ENCODE results near the gene RAB28.

The RAB28 gene

GRCh38 chr4:13378973-13379759 is 105.0 kb downstream of the RAB28 start:
- DNase-seq, result no peak
- no peak overlapping the region for H3K27ac ChIP-seq (ENCODE audit: low read length)
- TF ChIP-seq EZH2phosphoT487 (IDR thresholded peaks at IDR 0.05; ENCODE audit: low read length), result no peak
- TF ChIP-seq, protein P1, sequence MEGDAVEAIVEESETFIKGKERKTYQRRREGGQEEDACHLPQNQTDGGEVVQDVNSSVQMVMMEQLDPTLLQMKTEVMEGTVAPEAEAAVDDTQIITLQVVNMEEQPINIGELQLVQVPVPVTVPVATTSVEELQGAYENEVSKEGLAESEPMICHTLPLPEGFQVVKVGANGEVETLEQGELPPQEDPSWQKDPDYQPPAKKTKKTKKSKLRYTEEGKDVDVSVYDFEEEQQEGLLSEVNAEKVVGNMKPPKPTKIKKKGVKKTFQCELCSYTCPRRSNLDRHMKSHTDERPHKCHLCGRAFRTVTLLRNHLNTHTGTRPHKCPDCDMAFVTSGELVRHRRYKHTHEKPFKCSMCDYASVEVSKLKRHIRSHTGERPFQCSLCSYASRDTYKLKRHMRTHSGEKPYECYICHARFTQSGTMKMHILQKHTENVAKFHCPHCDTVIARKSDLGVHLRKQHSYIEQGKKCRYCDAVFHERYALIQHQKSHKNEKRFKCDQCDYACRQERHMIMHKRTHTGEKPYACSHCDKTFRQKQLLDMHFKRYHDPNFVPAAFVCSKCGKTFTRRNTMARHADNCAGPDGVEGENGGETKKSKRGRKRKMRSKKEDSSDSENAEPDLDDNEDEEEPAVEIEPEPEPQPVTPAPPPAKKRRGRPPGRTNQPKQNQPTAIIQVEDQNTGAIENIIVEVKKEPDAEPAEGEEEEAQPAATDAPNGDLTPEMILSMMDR (IDR thresholded peaks at IDR 0.05; ENCODE audit: low read length), result no peak
- no peak for TF ChIP-seq EZH2 (optimal IDR thresholded peaks at IDR 0.05; ENCODE audit: low read depth, low read length)
- no peaks in the 10 kb centered on the region for H3F3A ChIP-seq (ENCODE audit: insufficient read depth, low read length)
- no peak overlapping the region for H2AFZ ChIP-seq (ENCODE audit: low read length)
- no peaks in the 10 kb centered on the region for H3K36me3 ChIP-seq (replicated peaks; ENCODE audit: insufficient read depth, low read length)
- H3K79me2 ChIP-seq (ENCODE audit: low read length), result peaks cover 9% of the 10 kb centered on the region
- H3K4me3 ChIP-seq (ENCODE audit: low read length), result no peak overlapping the region
- no peak overlapping the region for H3K4me2 ChIP-seq (ENCODE audit: low read depth, low read length)
- no peaks in the 10 kb centered on the region for H3K27me3 ChIP-seq (replicated peaks; ENCODE audit: insufficient read depth, low read length)
- no peaks in the 10 kb centered on the region for H4K20me1 ChIP-seq (ENCODE audit: insufficient read depth, low read length)
- H3K4me1 ChIP-seq (ENCODE audit: low read length), result no peaks in the 10 kb centered on the region
- H3K9ac ChIP-seq (ENCODE audit: low read length), result no peak overlapping the region
- H3K9me2 ChIP-seq (replicated peaks; ENCODE audit: insufficient read depth, low read length), result no peaks in the 10 kb centered on the region
- no peaks in the 10 kb centered on the region for H3K9me3 ChIP-seq (replicated peaks; ENCODE audit: insufficient read depth, low read length)

- Histone ChIP-seq H3K9ac (ENCODE audit: low read length) (no peak overlapping the region), H3K4me1 (ENCODE audit: low read length) (no peaks in the 10 kb centered on the region), H3K27me3 (replicated peaks; ENCODE audit: insufficient read depth, low read length) (no peaks in the 10 kb centered on the region), H3K4me2 (ENCODE audit: low read depth, low read length) (no peak overlapping the region), H3K79me2 (ENCODE audit: low read length) (no peaks in the 10 kb centered on the region), H2AFZ (ENCODE audit: low read length) (no peak overlapping the region), H3K9me2 (replicated peaks; ENCODE audit: insufficient read depth, low read length) (no peaks in the 10 kb centered on the region), H4K20me1 (ENCODE audit: insufficient read depth, low read length) (no peaks in the 10 kb centered on the region), H3K4me3 (ENCODE audit: low read length) (no peak overlapping the region), H3F3A (ENCODE audit: insufficient read depth, low read length) (no peaks in the 10 kb centered on the region), H3K36me3 (replicated peaks; ENCODE audit: insufficient read depth, low read length) (no peaks in the 10 kb centered on the region), H3K27ac (ENCODE audit: low read length) (no peak overlapping the region), H3K9me3 (replicated peaks; ENCODE audit: insufficient read depth, low read length) (no peaks in the 10 kb centered on the region)
- TF ChIP-seq EZH2phosphoT487 (IDR thresholded peaks at IDR 0.05; ENCODE audit: low read length) (no peak), EZH2 (optimal IDR thresholded peaks at IDR 0.05; ENCODE audit: low read depth, low read length) (no peak)
- TF ChIP-seq, protein P1 (IDR thresholded peaks at IDR 0.05; ENCODE audit: low read length), result no peak
- DNase-seq, result no peak
These were observed 113.1 kb downstream of the RAB28 start for GRCh38 chr4:13371048-13371447.

- no peaks in the 10 kb centered on the region for H3K27me3 ChIP-seq (replicated peaks; ENCODE audit: insufficient read depth, low read length)
- no peak overlapping the region for H2AFZ ChIP-seq (ENCODE audit: low read length)
- H3K4me2 ChIP-seq (ENCODE audit: low read depth, low read length), result no peak overlapping the region
- H4K20me1 ChIP-seq (ENCODE audit: insufficient read depth, low read length), result no peaks in the 10 kb centered on the region
- no peak overlapping the region for H3K27ac ChIP-seq (ENCODE audit: low read length)
- no peaks in the 10 kb centered on the region for H3K36me3 ChIP-seq (replicated peaks; ENCODE audit: insufficient read depth, low read length)
- H3K4me1 ChIP-seq (ENCODE audit: low read length), result no peaks in the 10 kb centered on the region
- no peak overlapping the region for H3K4me3 ChIP-seq (ENCODE audit: low read length)
- no peaks in the 10 kb centered on the region for H3K9me3 ChIP-seq (replicated peaks; ENCODE audit: insufficient read depth, low read length)
- H3K79me2 ChIP-seq (ENCODE audit: low read length), result no peaks in the 10 kb centered on the region
- no peaks in the 10 kb centered on the region for H3F3A ChIP-seq (ENCODE audit: insufficient read depth, low read length)
- H3K9me2 ChIP-seq (replicated peaks; ENCODE audit: insufficient read depth, low read length), result no peaks in the 10 kb centered on the region
- DNase-seq, result no peak
- H3K9ac ChIP-seq (ENCODE audit: low read length), result no peak overlapping the region
- TF ChIP-seq, protein P1 (IDR thresholded peaks at IDR 0.05; ENCODE audit: low read length), result no peak
- TF ChIP-seq EZH2phosphoT487 (IDR thresholded peaks at IDR 0.05; ENCODE audit: low read length) (no peak), EZH2 (optimal IDR thresholded peaks at IDR 0.05; ENCODE audit: low read depth, low read length) (no peak)
These were observed 115.9 kb downstream of the RAB28 start for GRCh38 chr4:13368217-13368616.

Measured in MM.1S (cell line).